Measurements from ENCODE around the gene NAV1.

The NAV1 gene

GRCh38 chr1:201495551-201496295, 43.2 kb upstream of the NAV1 start:
- TF ChIP-seq TAF1 (IDR thresholded peaks at IDR 0.05; ENCODE audit: low read depth, low read length) (no peak), POU2F2 (IDR thresholded peaks at IDR 0.05; ENCODE audit: low read depth, low read length) (no peak), SPI1 (IDR thresholded peaks at IDR 0.05; ENCODE audit: low read depth, low read length) (no peak), PAX5 (IDR thresholded peaks at IDR 0.05; ENCODE audit: insufficient read depth, low read length, severe bottlenecking) (no peak), POLR2AphosphoS5 (IDR thresholded peaks at IDR 0.05; ENCODE audit: low read depth, low read length) (no peak), POLR2A (IDR thresholded peaks at IDR 0.05; ENCODE audit: low read depth, low read length) (no peak)
- no peak for FAIRE-seq
- no peak for DNase-seq (ENCODE audit: insufficient read length, low spot score)

GRCh38 chr1:201496296-201496690, 42.6 kb upstream of the NAV1 start:
- TF ChIP-seq POLR2A (IDR thresholded peaks at IDR 0.05; ENCODE audit: low read depth, low read length) (no peak), SPI1 (IDR thresholded peaks at IDR 0.05; ENCODE audit: low read depth, low read length) (no peak), TAF1 (IDR thresholded peaks at IDR 0.05; ENCODE audit: low read depth, low read length) (no peak), POLR2AphosphoS5 (IDR thresholded peaks at IDR 0.05; ENCODE audit: low read depth, low read length) (no peak), PAX5 (IDR thresholded peaks at IDR 0.05; ENCODE audit: insufficient read depth, low read length, severe bottlenecking) (no peak), POU2F2 (IDR thresholded peaks at IDR 0.05; ENCODE audit: low read depth, low read length) (no peak)
- no peak for FAIRE-seq
- DNase-seq (ENCODE audit: insufficient read length, low spot score) = no peak

GRCh38 chr1:201497935-201498509, 40.9 kb upstream of the NAV1 start:
- DNase-seq (ENCODE audit: insufficient read length, low spot score) = no peak
- FAIRE-seq = no peak
- TF ChIP-seq POU2F2 (IDR thresholded peaks at IDR 0.05; ENCODE audit: low read depth, low read length) = no peak
- TF ChIP-seq POLR2A (IDR thresholded peaks at IDR 0.05; ENCODE audit: low read depth, low read length) = no peak
- no peak for TF ChIP-seq PAX5 (IDR thresholded peaks at IDR 0.05; ENCODE audit: insufficient read depth, low read length, severe bottlenecking)
- no peak for TF ChIP-seq POLR2AphosphoS5 (IDR thresholded peaks at IDR 0.05; ENCODE audit: low read depth, low read length)
- TF ChIP-seq TAF1 (IDR thresholded peaks at IDR 0.05; ENCODE audit: low read depth, low read length) = no peak
- no peak for TF ChIP-seq SPI1 (IDR thresholded peaks at IDR 0.05; ENCODE audit: low read depth, low read length)

GRCh38 chr1:201498621-201499020, 40.3 kb upstream of the NAV1 start:
- TF ChIP-seq PAX5 (IDR thresholded peaks at IDR 0.05; ENCODE audit: insufficient read depth, low read length, severe bottlenecking) (no peak), POLR2AphosphoS5 (IDR thresholded peaks at IDR 0.05; ENCODE audit: low read depth, low read length) (no peak), POU2F2 (IDR thresholded peaks at IDR 0.05; ENCODE audit: low read depth, low read length) (no peak), POLR2A (IDR thresholded peaks at IDR 0.05; ENCODE audit: low read depth, low read length) (no peak), TAF1 (IDR thresholded peaks at IDR 0.05; ENCODE audit: low read depth, low read length) (no peak), SPI1 (IDR thresholded peaks at IDR 0.05; ENCODE audit: low read depth, low read length) (no peak)
- FAIRE-seq (no peak), DNase-seq (ENCODE audit: insufficient read length, low spot score) (no peak)

- FAIRE-seq = no peak
- TF ChIP-seq POLR2A (IDR thresholded peaks at IDR 0.05; ENCODE audit: low read depth, low read length) (no peak), TAF1 (IDR thresholded peaks at IDR 0.05; ENCODE audit: low read depth, low read length) (no peak), POU2F2 (IDR thresholded peaks at IDR 0.05; ENCODE audit: low read depth, low read length) (no peak), POLR2AphosphoS5 (IDR thresholded peaks at IDR 0.05; ENCODE audit: low read depth, low read length) (no peak), SPI1 (IDR thresholded peaks at IDR 0.05; ENCODE audit: low read depth, low read length) (no peak), PAX5 (IDR thresholded peaks at IDR 0.05; ENCODE audit: insufficient read depth, low read length, severe bottlenecking) (no peak)
- no peak for DNase-seq (ENCODE audit: insufficient read length, low spot score)
Measured at GRCh38 chr1:201499191-201499590, 39.7 kb upstream of the NAV1 start.

- no peak for TF ChIP-seq POLR2A (IDR thresholded peaks at IDR 0.05; ENCODE audit: low read depth, low read length)
- no peak for TF ChIP-seq SPI1 (IDR thresholded peaks at IDR 0.05; ENCODE audit: low read depth, low read length)
- TF ChIP-seq TAF1 (IDR thresholded peaks at IDR 0.05; ENCODE audit: low read depth, low read length) = no peak
- TF ChIP-seq PAX5 (IDR thresholded peaks at IDR 0.05; ENCODE audit: insufficient read depth, low read length, severe bottlenecking) = no peak
- no peak for TF ChIP-seq POLR2AphosphoS5 (IDR thresholded peaks at IDR 0.05; ENCODE audit: low read depth, low read length)
- no peak for TF ChIP-seq POU2F2 (IDR thresholded peaks at IDR 0.05; ENCODE audit: low read depth, low read length)
- no peak for DNase-seq (ENCODE audit: insufficient read length, low spot score)
- FAIRE-seq = no peak
Measured at GRCh38 chr1:201499795-201500669, 38.9 kb upstream of the NAV1 start.

GRCh38 chr1:201500670-201501120, 38.2 kb upstream of the NAV1 start:
- no peak for FAIRE-seq
- no peak for DNase-seq (ENCODE audit: insufficient read length, low spot score)
- TF ChIP-seq POLR2A (IDR thresholded peaks at IDR 0.05; ENCODE audit: low read depth, low read length) = no peak
- no peak for TF ChIP-seq TAF1 (IDR thresholded peaks at IDR 0.05; ENCODE audit: low read depth, low read length)
- no peak for TF ChIP-seq POU2F2 (IDR thresholded peaks at IDR 0.05; ENCODE audit: low read depth, low read length)
- no peak for TF ChIP-seq PAX5 (IDR thresholded peaks at IDR 0.05; ENCODE audit: insufficient read depth, low read length, severe bottlenecking)
- TF ChIP-seq POLR2AphosphoS5 (IDR thresholded peaks at IDR 0.05; ENCODE audit: low read depth, low read length) = no peak
- no peak for TF ChIP-seq SPI1 (IDR thresholded peaks at IDR 0.05; ENCODE audit: low read depth, low read length)

- TF ChIP-seq TAF1 (IDR thresholded peaks at IDR 0.05; ENCODE audit: low read depth, low read length) = no peak
- no peak for TF ChIP-seq POLR2A (IDR thresholded peaks at IDR 0.05; ENCODE audit: low read depth, low read length)
- TF ChIP-seq POLR2AphosphoS5 (IDR thresholded peaks at IDR 0.05; ENCODE audit: low read depth, low read length) = no peak
- no peak for TF ChIP-seq PAX5 (IDR thresholded peaks at IDR 0.05; ENCODE audit: insufficient read depth, low read length, severe bottlenecking)
- TF ChIP-seq POU2F2 (IDR thresholded peaks at IDR 0.05; ENCODE audit: low read depth, low read length) = no peak
- TF ChIP-seq SPI1 (IDR thresholded peaks at IDR 0.05; ENCODE audit: low read depth, low read length) = no peak
- DNase-seq (ENCODE audit: insufficient read length, low spot score) = no peak
- FAIRE-seq = no peak
Measured at GRCh38 chr1:201501144-201501543, 37.8 kb upstream of the NAV1 start.

All from GM12891 (cell line).